ENCODE measurements around the gene PTPRN2. TPM values are rescaled to one million over a fixed set of nuclear protein-coding genes. Genes with fewer than 3 reads are reported as not detected.

Gene PTPRN2
- polyA plus RNA-seq, 1 of the 3 experiments (the other 2 are of a cell fraction), result 4.0 TPM

DNA sequence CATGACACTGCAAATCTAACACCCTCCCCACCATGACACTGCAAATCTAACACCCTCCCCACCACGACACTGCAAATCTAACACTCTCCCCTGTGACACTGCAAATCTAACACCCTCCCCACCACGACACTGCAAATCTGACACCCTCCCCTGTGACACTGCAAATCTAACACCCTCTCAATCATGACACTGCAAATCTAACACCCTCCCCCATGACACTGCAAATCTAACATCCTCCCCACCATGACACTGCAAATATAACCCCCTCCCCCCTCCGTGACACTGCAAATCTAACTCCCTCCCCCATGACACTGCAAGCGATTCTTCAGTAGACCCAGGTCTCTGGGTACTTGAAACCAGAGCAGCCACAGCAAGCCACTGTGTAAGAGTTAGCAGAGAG is 646.4 kb downstream of the PTPRN2 start:
- H3K4me1 ChIP-seq (ENCODE audit: control insufficient read depth in 1 of 2, insufficient read depth in 2 of 2, low read depth in 1 of 2, low read length in 1 of 2), result peaks cover 0 to 15% of the 10 kb centered on the region in 2 experiments; a peak in 1 of 4 replicates
- H3K9me3 ChIP-seq, result peaks cover 5% of the 10 kb centered on the region; the same call in 1 of the 2 replicates
- ChIA-PET POLR2A (no interaction called here), CTCF (no interaction called here)
- H3K36me3 ChIP-seq (replicated peaks in 1 of 2; ENCODE audit: control insufficient read depth in 1 of 2, insufficient read depth in 2 of 2, low read length in 1 of 2), result no peaks in the 10 kb centered on the region
- H2AFZ ChIP-seq (ENCODE audit: low read depth), result no peak overlapping the region
- no peaks in the 10 kb centered on the region for H3K79me2 ChIP-seq (ENCODE audit: insufficient read depth)
- no peaks in the 10 kb centered on the region for H4K20me1 ChIP-seq (ENCODE audit: insufficient read depth)
- no peaks in the 10 kb centered on the region for H3F3A ChIP-seq (replicated peaks; ENCODE audit: insufficient read depth)
- H3K4me3 ChIP-seq (ENCODE audit: low read depth in 2 of 2, low read length in 1 of 2), result no peak overlapping the region
- no peak overlapping the region for H3K9ac ChIP-seq
- no peaks in the 10 kb centered on the region for H3K9me2 ChIP-seq
- TF ChIP-seq TEAD4 (IDR thresholded peaks at IDR 0.05; ENCODE audit: borderline replicate concordance, insufficient read depth) (no peak), ELF1 (IDR thresholded peaks at IDR 0.05) (no peak)
- no peak for DNase-seq
- no peaks in the 10 kb centered on the region for H3K27me3 ChIP-seq (ENCODE audit: insufficient read depth)
- H3K4me2 ChIP-seq, result no peak overlapping the region
- no peak overlapping the region for H3K27ac ChIP-seq (ENCODE audit: low read depth in 2 of 2, low read length in 1 of 2)
- 26% methylated on average over 4 of the region's 4 CpGs for WGBS (ENCODE audit: low lambda C conversion rate)

GRCh38 chr7:157940497-157940896 is 647.1 kb downstream of the PTPRN2 start:
- H3K36me3 ChIP-seq (replicated peaks in 1 of 2; ENCODE audit: control insufficient read depth in 1 of 2, insufficient read depth in 2 of 2, low read length in 1 of 2), result no peaks in the 10 kb centered on the region
- TF ChIP-seq, protein P1, sequence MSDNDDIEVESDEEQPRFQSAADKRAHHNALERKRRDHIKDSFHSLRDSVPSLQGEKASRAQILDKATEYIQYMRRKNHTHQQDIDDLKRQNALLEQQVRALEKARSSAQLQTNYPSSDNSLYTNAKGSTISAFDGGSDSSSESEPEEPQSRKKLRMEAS (IDR thresholded peaks at IDR 0.05; ENCODE audit: low read depth), result no peak
- TF ChIP-seq EP300 (IDR thresholded peaks at IDR 0.05; ENCODE audit: borderline replicate concordance in 1 of 2, low read depth in 1 of 2, low read length in 1 of 2), result no peak
- TF ChIP-seq CHD2 (IDR thresholded peaks at IDR 0.05; ENCODE audit: low read length, partially characterized antibody), result no peak
- TF ChIP-seq TEAD4 (IDR thresholded peaks at IDR 0.05; ENCODE audit: borderline replicate concordance, insufficient read depth), result no peak
- TF ChIP-seq TAF1 (IDR thresholded peaks at IDR 0.05; ENCODE audit: borderline replicate concordance, low read depth, low read length), result no peak
- no peak for TF ChIP-seq RAD21 (IDR thresholded peaks at IDR 0.05; ENCODE audit: low read length)
- no peak for TF ChIP-seq TCF12 (IDR thresholded peaks at IDR 0.05)
- no peak for TF ChIP-seq SMC3 (IDR thresholded peaks at IDR 0.05; ENCODE audit: low read depth, low read length)
- no peak for TF ChIP-seq NFIC (IDR thresholded peaks at IDR 0.05; ENCODE audit: borderline replicate concordance)
- TF ChIP-seq, protein P2, sequence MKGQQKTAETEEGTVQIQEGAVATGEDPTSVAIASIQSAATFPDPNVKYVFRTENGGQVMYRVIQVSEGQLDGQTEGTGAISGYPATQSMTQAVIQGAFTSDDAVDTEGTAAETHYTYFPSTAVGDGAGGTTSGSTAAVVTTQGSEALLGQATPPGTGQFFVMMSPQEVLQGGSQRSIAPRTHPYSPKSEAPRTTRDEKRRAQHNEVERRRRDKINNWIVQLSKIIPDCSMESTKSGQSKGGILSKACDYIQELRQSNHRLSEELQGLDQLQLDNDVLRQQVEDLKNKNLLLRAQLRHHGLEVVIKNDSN (IDR thresholded peaks at IDR 0.05; ENCODE audit: borderline replicate concordance, low read depth), result no peak
- TF ChIP-seq EZH2phosphoT487 (IDR thresholded peaks at IDR 0.05; ENCODE audit: borderline replicate concordance, low read depth), result no peak
- TF ChIP-seq MXI1 (IDR thresholded peaks at IDR 0.05; ENCODE audit: low read depth, low read length), result no peak
- TF ChIP-seq RFX5 (IDR thresholded peaks at IDR 0.05; ENCODE audit: low read length), result no peak
- POLR2A ChIA-PET, result no interaction called here
- H3K9me2 ChIP-seq, result no peaks in the 10 kb centered on the region
- no peaks in the 10 kb centered on the region for H3F3A ChIP-seq (replicated peaks; ENCODE audit: insufficient read depth)
- no peaks in the 10 kb centered on the region for H3K27me3 ChIP-seq (ENCODE audit: insufficient read depth)
- DNase-seq, result no peak
- no peak overlapping the region for H3K27ac ChIP-seq (ENCODE audit: low read depth in 2 of 2, low read length in 1 of 2)
- no peak overlapping the region for H3K4me3 ChIP-seq (ENCODE audit: low read depth in 2 of 2, low read length in 1 of 2)
- no peaks in the 10 kb centered on the region for H3K79me2 ChIP-seq (ENCODE audit: insufficient read depth)
- H3K9me3 ChIP-seq, result 0 out of 2 replicates have a peak, but pooled peaks cover under 1% of the 10 kb centered on the region
- H2AFZ ChIP-seq (ENCODE audit: low read depth), result no peak overlapping the region
- no peaks in the 10 kb centered on the region for H4K20me1 ChIP-seq (ENCODE audit: insufficient read depth)
- WGBS (ENCODE audit: low lambda C conversion rate), result 49% methylated on average over 7 of the region's 7 CpGs
- CTCF ChIA-PET, result no interaction called here
- peaks cover 0 to 15% of the 10 kb centered on the region in 2 experiments; a peak in 1 of 4 replicates for H3K4me1 ChIP-seq (ENCODE audit: control insufficient read depth in 1 of 2, insufficient read depth in 2 of 2, low read depth in 1 of 2, low read length in 1 of 2)
- no peak overlapping the region for H3K9ac ChIP-seq
- H3K4me2 ChIP-seq, result no peak overlapping the region
